GM15510 (cell line): ENCODE measurements around the gene CYP2C9.

Source experiments
- POLR2A ChIP-seq: IDR thresholded peaks from 3 replicates; pipeline ENCODE4 v1.6.1; 2011; ENCODE audit warnings: borderline replicate concordance; ENCODE audit not compliant: insufficient read length; ENCODE audit errors: extremely low read depth

Gene CYP2C9

DNA sequence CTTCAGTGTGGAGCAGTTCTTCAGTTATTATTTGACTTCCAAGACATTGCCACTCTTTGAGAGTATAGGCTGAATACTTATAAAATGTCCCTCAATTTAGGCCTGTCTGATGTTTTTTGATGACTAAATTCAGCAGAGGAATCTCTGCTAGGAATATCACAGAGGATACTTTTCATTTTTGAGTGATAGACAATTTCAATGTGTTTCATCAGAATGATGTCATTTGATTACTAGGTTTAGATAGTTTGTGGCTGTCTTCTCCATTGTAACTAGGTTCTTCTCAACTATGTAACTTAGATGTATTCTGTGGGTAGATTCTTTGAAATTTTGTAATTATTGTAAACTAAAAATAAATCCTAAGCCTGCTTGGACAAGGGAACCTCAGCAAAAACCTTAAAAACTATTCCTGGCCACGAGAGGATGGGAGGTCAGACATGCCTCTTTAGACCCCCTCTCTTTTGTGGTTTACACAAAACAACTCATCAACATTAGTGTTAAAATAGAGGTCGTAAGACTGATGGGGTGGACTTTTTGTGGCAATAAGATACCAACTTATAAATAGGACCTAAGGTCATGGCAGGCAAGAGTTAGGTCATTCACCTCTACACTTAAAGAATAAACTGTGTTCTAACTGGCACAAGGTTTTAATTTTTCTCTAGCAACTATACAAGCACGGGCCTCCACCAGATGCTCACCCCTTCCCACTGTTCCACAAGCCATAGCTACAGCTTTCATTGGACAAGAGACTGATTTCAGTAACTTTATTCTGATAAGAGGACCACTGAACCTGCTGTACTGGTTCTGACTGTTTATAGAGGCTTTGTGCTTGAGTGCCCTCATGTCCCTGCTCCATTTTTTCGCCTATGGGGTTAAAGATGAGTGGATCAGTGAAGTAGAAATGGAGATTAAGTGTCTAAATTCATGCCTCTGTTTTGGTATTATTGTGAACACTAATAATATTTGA is 97.2 kb downstream of the CYP2C9 start:
- no peak for TF ChIP-seq POLR2A

DNA sequence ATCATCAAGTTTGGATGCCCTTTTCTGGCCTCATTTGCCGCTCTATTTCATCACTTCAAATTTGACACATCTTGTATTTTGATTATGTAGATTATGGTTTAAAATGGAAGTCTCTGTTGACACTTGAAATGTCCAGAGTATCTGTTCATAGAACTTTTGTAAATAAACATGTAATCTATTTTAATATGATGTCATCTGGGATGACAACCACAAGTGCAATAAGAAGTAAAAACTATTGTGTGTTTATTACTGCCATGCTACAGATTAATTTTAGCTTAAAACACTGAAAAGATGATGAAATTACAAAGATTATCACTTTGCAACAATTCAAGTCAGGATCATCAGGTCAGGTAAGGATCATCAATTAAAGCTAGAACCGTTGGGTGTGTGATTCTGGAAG is 100.8 kb downstream of the CYP2C9 start:
- TF ChIP-seq POLR2A = no peak
